Caco-2 (cell line): ENCODE measurements around the gene RHOT2. TPM values are rescaled to one million over a fixed set of nuclear protein-coding genes. Genes with fewer than 3 reads are reported as not detected.

Source experiments
- BruUV-seq: library from RNA; stranded (reverse); fragments of 400-500 nt; replicated peaks from 2 replicates; lab custom pipeline; 2021; lab: Mats Ljungman, UMichigan
- CTCF ChIA-PET: fragments of 300-600 bp; sonication (Branson Sonifier 250); formaldehyde crosslinking; loops from one replicate; lab custom pipeline; 2022; ENCODE audit warnings: antibody characterized with exemption; lab: Charles Lee
- POLR2A ChIA-PET: fragments of 300-600 bp; sonication (Branson Sonifier 250); formaldehyde crosslinking; loops from one replicate; lab custom pipeline; 2022; ENCODE audit warnings: antibody characterized with exemption; lab: Charles Lee
- DNase-seq, 2 experiments: peaks; one replicate each; pipeline versions ENCODE4 v3.0.0 to v3.0.0-alpha.2; 2020 to 2022
- H3K27me3 ChIP-seq: replicated peaks from 2 replicates; pipeline ENCODE4 v1.6.0; 2011; ENCODE audit warnings: low read length; ENCODE audit not compliant: control insufficient read depth, insufficient read depth
- H3K36me3 ChIP-seq: 2 replicates; pipeline ENCODE4 v1.5.1; 2011; ENCODE audit warnings: low read length; ENCODE audit not compliant: control insufficient read depth, insufficient read depth
- H3K4me1 ChIP-seq: fragments of 250-450 bp; sonication (Bioruptor Pico); 2 replicates; pipeline ENCODE4 v1.5.1; 2020; ENCODE audit warnings: mild to moderate bottlenecking
- H3K4me3 ChIP-seq: 2 replicates; pipeline ENCODE4 v1.5.1; 2011; ENCODE audit warnings: low read depth, mild to moderate bottlenecking, control low read depth, low read length
- H3K9me3 ChIP-seq: fragments of 250-450 bp; sonication (Bioruptor Pico); 2 replicates; pipeline ENCODE4 v1.5.1; 2020; ENCODE audit warnings: mild to moderate bottlenecking, moderate library complexity
- H3K27ac Mint-ChIP-seq: one replicate; pipeline ENCODE4 v1.8.0; 2022; ENCODE audit warnings: mixed read lengths; ENCODE audit not compliant: unreplicated experiment
- H3K27me3 Mint-ChIP-seq: one replicate; pipeline ENCODE4 v1.8.0; 2022; ENCODE audit warnings: mixed read lengths; ENCODE audit not compliant: insufficient read depth, unreplicated experiment
- H3K36me3 Mint-ChIP-seq: one replicate; pipeline ENCODE4 v1.8.0; 2022; ENCODE audit warnings: mild to moderate bottlenecking, mixed read lengths; ENCODE audit not compliant: insufficient read depth, unreplicated experiment
- H3K4me1 Mint-ChIP-seq: one replicate; pipeline ENCODE4 v1.8.0; 2022; ENCODE audit warnings: low read depth, mixed read lengths; ENCODE audit not compliant: unreplicated experiment
- H3K4me3 Mint-ChIP-seq: one replicate; pipeline ENCODE4 v1.8.0; 2022; ENCODE audit warnings: mild to moderate bottlenecking, moderate library complexity, mixed read lengths; ENCODE audit not compliant: unreplicated experiment
- H3K9me3 Mint-ChIP-seq: one replicate; pipeline ENCODE4 v1.8.0; 2022; ENCODE audit warnings: mixed read lengths; ENCODE audit not compliant: unreplicated experiment
- intact Hi-C: fragments of 100-400 bp; cut with micrococcal nuclease; formaldehyde crosslinking; loops from one replicate; pipeline ENCODE4 v1.10.0; 2022; ENCODE audit not compliant: unreplicated experiment
- total RNA-seq: library from RNA; stranded (reverse); gene quantifications from 2 replicates; pipeline ENCODE4 v1.2.3, GENCODE V29; 2022
- TF ChIP-seq, protein P1 (sequence below), 2 experiments: fragments of 200-600 bp in 1 of 2; IDR thresholded peaks; 1 replicate in 1 of 2; 2 replicates in 1 of 2; pipeline versions ENCODE4 v1.5.1 to v1.8.0; 2011 to 2022; ENCODE audit warnings: antibody characterized with exemption in 1 of 2, control low read depth in 1 of 2, inconsistent platforms in 1 of 2, low read depth in 1 of 2, low read length in 1 of 2, mild to moderate bottlenecking in 1 of 2, moderate library complexity in 1 of 2; ENCODE audit not compliant: insufficient read depth in 1 of 2, severe bottlenecking in 1 of 2, unreplicated experiment in 1 of 2

The RHOT2 gene
- total RNA-seq, 1 experiment from 2014 or later = 96.7 TPM

GRCh38 chr16:705431-706188 lies 37.7 kb downstream of the RHOT2 start, which contains the start of gene FBXL16:
TSS of gene FBXL16 (minus strand) at chr16:705801. CDS start at chr16:697405, 8,396 bp downstream.
- no peaks in the 10 kb centered on the region; the same call in none of the 2 replicates for H3K27me3 ChIP-seq
- H3K4me1 Mint-ChIP-seq = no peaks in the 10 kb centered on the region
- peak within 1 kb of the TSS; percentile 34 for H3K4me3 ChIP-seq
- CTCF ChIA-PET = no interaction called here
- intact Hi-C loops = no loop called here
- POLR2A ChIA-PET = interaction anchor here (1.0 kb wide), 1 partner anchor 16 kb away, joined by 3 read pairs; no protein-coding TSS in a partner anchor
- no peaks in the 10 kb centered on the region for H3K36me3 ChIP-seq
- peaks cover 14% of the 10 kb centered on the region for H3K27me3 Mint-ChIP-seq
- H3K9me3 ChIP-seq = no peaks in the 10 kb centered on the region
- H3K36me3 Mint-ChIP-seq = peaks cover 6% of the 10 kb centered on the region
- H3K4me1 ChIP-seq = peaks cover 8% of the 10 kb centered on the region
- H3K4me3 Mint-ChIP-seq = peak within 1 kb of the TSS; percentile 44
- no peak within 1 kb of the TSS for H3K27ac Mint-ChIP-seq
- BruUV-seq = no TSS peak
- peak in 1 of 2 experiments; percentile 61 for DNase-seq
- TF ChIP-seq, protein P1, sequence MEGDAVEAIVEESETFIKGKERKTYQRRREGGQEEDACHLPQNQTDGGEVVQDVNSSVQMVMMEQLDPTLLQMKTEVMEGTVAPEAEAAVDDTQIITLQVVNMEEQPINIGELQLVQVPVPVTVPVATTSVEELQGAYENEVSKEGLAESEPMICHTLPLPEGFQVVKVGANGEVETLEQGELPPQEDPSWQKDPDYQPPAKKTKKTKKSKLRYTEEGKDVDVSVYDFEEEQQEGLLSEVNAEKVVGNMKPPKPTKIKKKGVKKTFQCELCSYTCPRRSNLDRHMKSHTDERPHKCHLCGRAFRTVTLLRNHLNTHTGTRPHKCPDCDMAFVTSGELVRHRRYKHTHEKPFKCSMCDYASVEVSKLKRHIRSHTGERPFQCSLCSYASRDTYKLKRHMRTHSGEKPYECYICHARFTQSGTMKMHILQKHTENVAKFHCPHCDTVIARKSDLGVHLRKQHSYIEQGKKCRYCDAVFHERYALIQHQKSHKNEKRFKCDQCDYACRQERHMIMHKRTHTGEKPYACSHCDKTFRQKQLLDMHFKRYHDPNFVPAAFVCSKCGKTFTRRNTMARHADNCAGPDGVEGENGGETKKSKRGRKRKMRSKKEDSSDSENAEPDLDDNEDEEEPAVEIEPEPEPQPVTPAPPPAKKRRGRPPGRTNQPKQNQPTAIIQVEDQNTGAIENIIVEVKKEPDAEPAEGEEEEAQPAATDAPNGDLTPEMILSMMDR (IDR thresholded peaks at IDR 0.05; ENCODE audit: insufficient read depth in 1 of 2, low read depth in 1 of 2, low read length in 1 of 2, severe bottlenecking in 1 of 2, unreplicated experiment in 1 of 2) = no peak
- no peaks in the 10 kb centered on the region for H3K9me3 Mint-ChIP-seq

DNA sequence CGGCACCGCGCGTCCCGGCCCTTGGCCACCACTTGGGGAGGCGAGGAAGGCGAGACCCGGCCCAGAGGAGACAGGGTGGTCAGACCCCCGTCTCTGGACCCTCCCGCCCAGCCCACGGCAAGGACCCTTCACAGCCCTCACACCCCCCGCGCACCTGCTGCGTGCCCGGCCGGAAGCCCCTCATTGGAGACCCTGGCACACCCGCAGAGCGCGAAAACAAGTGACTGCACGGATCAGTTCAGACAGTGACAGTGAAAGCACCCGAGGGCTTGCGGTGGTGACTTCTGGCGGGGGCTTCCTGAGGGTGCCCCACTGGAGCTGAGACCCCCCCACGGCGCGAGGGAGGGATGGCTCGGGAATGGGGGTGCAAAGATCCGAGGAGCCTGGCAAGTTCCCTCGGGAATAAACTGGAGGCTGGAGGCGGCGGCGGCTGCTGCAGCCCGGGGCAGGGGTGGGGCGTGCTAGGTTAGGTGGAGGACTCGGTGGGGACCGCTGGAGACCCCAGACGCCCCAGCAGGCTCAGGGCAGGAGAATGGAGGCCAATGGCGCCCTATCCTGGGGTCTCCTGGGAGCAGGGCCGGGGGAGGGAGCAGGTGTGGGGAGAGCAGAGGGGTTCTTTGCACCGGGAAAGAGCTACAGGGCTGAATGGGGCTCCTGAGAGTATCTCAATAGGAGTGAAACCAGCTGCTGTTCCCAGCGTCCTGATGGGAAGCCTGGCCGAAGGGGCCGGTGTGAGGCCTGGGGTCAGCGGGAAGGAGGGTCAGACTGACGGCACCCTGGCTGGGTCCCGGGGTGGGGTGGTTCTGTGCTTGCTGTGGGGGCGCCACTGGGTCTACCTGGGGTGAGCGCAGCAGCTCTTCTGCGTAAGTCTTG lies 38.5 kb downstream of the RHOT2 start:
- H3K4me3 Mint-ChIP-seq = peak overlapping the region; percentile 11
- no peaks in the 10 kb centered on the region for H3K36me3 ChIP-seq
- no peaks in the 10 kb centered on the region for H3K9me3 ChIP-seq
- TF ChIP-seq, protein P1 (IDR thresholded peaks at IDR 0.05; ENCODE audit: insufficient read depth in 1 of 2, low read depth in 1 of 2, low read length in 1 of 2, severe bottlenecking in 1 of 2, unreplicated experiment in 1 of 2) = no peak
- H3K27me3 Mint-ChIP-seq = peaks cover 14% of the 10 kb centered on the region
- no peaks in the 10 kb centered on the region for H3K9me3 Mint-ChIP-seq
- no peaks in the 10 kb centered on the region for H3K4me1 Mint-ChIP-seq
- CTCF ChIA-PET = interaction anchor here (0.6 to 0.8 kb wide), 2 partner anchors 20 to 59 kb away, joined by 3 to 4 read pairs; partner anchors contain the start of genes CCDC78 and HAGHL
- peaks cover 6% of the 10 kb centered on the region for H3K36me3 Mint-ChIP-seq
- DNase-seq = no peak
- no peak overlapping the region for H3K27ac Mint-ChIP-seq
- no TSS peak for BruUV-seq
- peak overlapping the region; percentile 26 for H3K4me3 ChIP-seq
- no peaks in the 10 kb centered on the region; the same call in none of the 2 replicates for H3K27me3 ChIP-seq
- POLR2A ChIA-PET = interaction anchor here (1.0 kb wide), 2 partner anchors 15 kb away, joined by 3 to 4 read pairs; partner anchors contain the start of gene ANTKMT
- intact Hi-C loops = no loop called here
- H3K4me1 ChIP-seq = peaks cover 6% of the 10 kb centered on the region; the same call in 1 of the 2 replicates
